ENCODE measurements around the gene KRT73.

DNA sequence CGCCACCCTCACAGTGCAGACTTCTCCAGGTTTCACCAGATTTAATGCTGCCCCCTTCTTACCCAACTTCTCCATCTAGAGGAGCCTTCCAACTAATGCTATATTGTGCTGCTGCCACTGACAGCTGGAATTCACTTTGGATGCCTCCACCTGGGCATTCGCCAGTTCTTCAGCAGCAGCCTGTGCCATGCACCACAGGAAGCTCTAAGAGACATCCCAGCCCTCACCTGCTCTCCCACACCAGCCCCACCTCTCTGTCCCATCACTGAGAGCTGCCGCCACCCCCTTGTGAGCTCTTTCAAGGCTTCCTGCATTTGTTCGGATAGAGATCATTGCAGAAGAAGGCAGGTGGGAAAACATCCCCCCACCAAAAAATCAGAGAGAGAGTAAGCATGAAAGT lies 38.3 kb upstream of the KRT73 start:
- TF ChIP-seq EZH2phosphoT487 (IDR thresholded peaks at IDR 0.05; ENCODE audit: low read depth, severe bottlenecking, unreplicated experiment) (no peak), CTCF (IDR thresholded peaks at IDR 0.05; ENCODE audit: poor library complexity) (no peak)
